ENCODE data around the gene WHAMM.

Gene WHAMM

DNA sequence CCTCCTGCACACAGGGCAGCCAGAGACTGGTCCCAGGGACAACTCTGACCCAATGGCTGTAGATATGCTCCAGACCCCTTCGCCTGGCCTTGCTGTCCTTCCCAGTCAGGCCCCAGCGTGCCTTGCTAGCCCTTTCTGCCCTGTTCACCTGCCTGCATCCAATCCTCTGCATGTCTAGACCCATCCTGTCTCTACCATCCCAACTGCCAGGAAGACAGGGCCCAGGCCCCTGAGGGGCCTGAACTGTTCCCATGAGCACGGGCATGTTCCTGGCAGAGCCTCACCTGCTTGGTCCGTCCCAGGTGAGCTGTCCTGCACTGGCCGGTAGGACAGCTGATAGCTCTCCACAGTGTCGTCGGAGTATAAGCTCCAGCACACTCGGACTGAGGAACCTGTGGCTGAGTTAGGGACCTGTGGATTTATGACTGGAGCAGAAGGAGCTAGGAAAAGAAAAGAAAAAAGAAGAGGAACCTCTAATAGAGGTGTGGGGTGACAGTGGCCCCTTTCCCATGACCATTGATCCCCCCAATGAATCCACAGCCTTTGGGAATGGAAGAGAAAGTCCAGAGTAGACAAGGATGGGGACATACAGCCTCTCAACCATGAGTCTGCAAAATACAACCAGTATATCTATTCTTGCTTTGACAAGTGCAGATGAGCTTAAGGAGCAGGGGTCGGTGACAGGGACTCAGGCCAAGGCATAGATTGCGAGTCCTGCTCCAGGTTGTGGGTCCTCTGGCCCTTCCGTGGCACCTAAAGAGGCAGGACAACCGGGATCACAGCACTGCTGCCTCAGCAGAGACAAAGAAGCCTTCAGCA, 37.4 kb upstream of the WHAMM start:
- TF ChIP-seq, protein P1, sequence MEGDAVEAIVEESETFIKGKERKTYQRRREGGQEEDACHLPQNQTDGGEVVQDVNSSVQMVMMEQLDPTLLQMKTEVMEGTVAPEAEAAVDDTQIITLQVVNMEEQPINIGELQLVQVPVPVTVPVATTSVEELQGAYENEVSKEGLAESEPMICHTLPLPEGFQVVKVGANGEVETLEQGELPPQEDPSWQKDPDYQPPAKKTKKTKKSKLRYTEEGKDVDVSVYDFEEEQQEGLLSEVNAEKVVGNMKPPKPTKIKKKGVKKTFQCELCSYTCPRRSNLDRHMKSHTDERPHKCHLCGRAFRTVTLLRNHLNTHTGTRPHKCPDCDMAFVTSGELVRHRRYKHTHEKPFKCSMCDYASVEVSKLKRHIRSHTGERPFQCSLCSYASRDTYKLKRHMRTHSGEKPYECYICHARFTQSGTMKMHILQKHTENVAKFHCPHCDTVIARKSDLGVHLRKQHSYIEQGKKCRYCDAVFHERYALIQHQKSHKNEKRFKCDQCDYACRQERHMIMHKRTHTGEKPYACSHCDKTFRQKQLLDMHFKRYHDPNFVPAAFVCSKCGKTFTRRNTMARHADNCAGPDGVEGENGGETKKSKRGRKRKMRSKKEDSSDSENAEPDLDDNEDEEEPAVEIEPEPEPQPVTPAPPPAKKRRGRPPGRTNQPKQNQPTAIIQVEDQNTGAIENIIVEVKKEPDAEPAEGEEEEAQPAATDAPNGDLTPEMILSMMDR (IDR thresholded peaks at IDR 0.05; ENCODE audit: extremely low read depth, missing control alignments) = no peak
- DNase-seq (ENCODE audit: low spot score) = no peak

DNA sequence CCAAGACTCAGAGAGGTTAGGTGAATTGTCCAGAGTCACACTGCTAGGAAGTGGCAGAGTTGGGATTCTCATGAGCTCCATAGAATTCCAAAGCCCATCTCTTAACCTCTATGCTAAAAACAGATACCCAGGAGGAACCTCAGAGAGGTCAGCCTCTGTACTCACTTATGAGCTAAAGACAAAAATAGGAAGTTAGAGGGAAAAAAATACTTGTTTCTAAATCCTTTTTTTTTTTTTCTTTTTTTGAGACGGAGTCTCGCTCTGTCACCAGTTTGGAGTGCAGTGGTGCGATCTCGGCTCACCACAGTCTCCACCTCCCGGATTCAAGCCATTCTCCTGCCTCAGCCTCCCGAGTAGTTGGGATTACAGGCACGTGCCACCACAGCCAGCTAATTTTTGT, 34.9 kb upstream of the WHAMM start:
- DNase-seq (ENCODE audit: low spot score) = no peak
- TF ChIP-seq, protein P1 (IDR thresholded peaks at IDR 0.05; ENCODE audit: extremely low read depth, missing control alignments) = no peak

DNA sequence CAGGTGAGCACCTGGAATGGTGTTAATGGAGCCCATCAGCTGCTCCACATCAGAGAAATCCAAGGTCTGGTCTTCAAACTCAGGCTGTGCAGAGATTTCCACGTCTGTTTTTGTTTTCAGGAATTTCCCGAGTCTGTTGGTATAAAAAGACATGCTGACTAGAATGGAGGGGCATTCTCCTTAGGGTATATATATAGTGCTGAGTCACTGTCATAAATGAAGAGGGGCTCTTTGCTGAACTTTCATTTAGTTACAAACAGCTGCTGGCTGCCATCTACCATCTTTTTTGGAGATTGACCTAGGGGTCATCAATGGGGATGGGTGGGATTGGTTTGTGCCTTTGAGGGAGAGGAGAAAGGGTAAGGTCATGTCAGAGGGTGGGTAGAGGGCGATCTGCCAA, 30.7 kb upstream of the WHAMM start:
- TF ChIP-seq, protein P1 (IDR thresholded peaks at IDR 0.05; ENCODE audit: extremely low read depth, missing control alignments) = no peak
- no peak for DNase-seq (ENCODE audit: low spot score)

DNA sequence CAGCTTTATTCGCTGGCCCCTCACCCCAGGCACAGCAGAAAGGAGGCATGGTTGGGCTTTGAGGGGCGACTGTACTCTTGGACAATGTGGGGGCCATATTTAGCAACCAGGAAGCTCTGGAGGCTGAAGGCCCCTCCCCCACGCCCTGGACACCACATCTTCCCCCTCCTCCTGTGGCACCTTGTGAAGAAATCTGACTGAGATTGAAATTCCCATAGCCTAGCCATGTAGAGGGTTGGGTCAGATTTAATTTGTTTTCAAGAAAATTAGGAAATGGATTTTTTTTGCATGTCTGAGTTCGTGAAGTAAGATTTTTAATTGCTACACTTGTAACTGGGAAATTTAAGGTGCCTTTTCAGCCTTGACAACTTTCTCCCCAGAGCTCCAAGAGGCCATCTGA, 28.1 kb upstream of the WHAMM start:
- TF ChIP-seq, protein P1 (IDR thresholded peaks at IDR 0.05; ENCODE audit: extremely low read depth, missing control alignments) = no peak
- no peak for DNase-seq (ENCODE audit: low spot score)

DNA sequence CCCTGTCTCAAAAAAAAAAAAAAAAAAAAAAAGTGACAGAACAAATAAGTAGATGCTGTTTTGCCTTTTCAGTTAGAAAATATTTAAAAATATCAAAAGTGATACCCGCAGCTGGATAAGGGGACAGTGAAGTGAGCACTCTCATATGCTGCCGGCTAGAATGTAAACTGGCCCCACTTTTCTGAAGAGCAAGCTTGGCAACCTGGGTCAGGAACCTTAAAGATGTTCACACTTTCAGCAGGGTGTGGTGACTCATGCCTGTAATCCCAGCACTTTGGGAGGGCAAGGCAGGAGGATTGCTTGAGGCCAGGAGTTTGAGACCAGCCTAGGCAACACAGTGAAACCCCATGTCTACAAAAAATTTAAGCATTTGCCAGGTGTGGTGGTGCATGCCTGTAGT, 20.9 kb upstream of the WHAMM start:
- TF ChIP-seq, protein P1 (IDR thresholded peaks at IDR 0.05; ENCODE audit: extremely low read depth, missing control alignments) = no peak
- no peak for DNase-seq (ENCODE audit: low spot score)

DNA sequence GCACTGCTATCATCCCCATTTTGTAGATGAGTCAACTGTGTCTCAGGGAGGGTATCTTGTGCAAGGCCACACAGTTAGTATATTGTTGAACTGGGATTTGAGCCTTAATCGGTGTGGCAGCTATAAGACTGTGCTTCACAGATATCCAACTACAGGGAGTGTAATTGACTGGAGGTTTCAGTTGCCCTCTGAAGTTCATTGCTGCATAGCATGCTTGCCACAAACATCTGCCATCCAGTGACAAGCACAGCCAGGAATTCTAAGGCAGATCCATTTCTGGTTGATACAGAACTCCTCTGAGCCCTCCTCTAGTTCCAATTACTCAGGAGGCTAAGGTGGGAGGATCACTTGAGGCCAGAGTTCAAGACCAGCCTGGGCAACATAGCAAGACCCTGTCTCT, 19.9 kb upstream of the WHAMM start:
- TF ChIP-seq, protein P1 (IDR thresholded peaks at IDR 0.05; ENCODE audit: extremely low read depth, missing control alignments) = no peak

DNA sequence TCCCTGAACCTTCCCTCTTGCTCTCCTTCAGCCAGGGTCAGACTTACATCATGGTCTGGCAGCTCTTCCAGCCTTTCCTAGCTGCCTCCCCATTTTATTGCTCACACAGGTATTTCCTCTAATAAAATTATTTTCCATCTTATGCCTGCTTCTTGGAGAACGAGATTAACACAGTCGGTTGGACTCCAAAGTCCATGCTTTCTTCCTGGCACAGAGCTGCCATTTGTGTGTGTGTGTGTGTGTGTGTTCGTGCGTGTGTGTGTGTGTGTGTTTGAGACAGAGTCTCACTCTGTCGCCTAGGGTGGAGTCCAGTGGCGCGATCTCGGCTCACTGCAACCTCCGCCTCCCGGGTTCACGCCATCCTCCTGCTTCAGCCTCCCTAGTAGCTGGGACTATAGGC, 19.1 kb upstream of the WHAMM start:
- TF ChIP-seq, protein P1 (IDR thresholded peaks at IDR 0.05; ENCODE audit: extremely low read depth, missing control alignments) = no peak
- DNase-seq (ENCODE audit: low spot score) = no peak

More for the DNA sequence above, 19.9 kb upstream of the WHAMM start:
- no peak for DNase-seq (ENCODE audit: low spot score)
